SU-DHL-6 (cell line): ENCODE data around the gene P2RY8.

Source experiments
- H2AFZ ChIP-seq: fragments of 200-600 bp; sonication (generic); 2 replicates; pipeline ENCODE4 v1.6.1; 2014; ENCODE audit warnings: low read depth, mild to moderate bottlenecking, moderate library complexity, mixed read lengths, antibody characterized with exemption, low read length; ENCODE audit not compliant: severe bottlenecking
- H3F3A ChIP-seq: fragments of 200-600 bp; shearing (Covaris generic); 2 replicates; pipeline ENCODE4 v1.6.0; 2016; ENCODE audit warnings: antibody characterized with exemption, mild to moderate bottlenecking; ENCODE audit not compliant: insufficient read depth
- H3K27ac ChIP-seq: fragments of 200-600 bp; sonication (generic); 2 replicates; pipeline ENCODE4 v1.5.1; 2016; ENCODE audit warnings: low read depth, mild to moderate bottlenecking, low read length, moderate library complexity, mixed read lengths
- H3K27me3 ChIP-seq: fragments of 200-600 bp; sonication (generic), shearing (Covaris generic); 2 replicates; pipeline ENCODE4 v1.6.0; 2014; ENCODE audit warnings: mild to moderate bottlenecking, low read length
- H3K36me3 ChIP-seq: fragments of 200-600 bp; sonication (generic); 2 replicates; pipeline ENCODE4 v1.6.1; 2014; ENCODE audit warnings: mild to moderate bottlenecking, low read length, mixed read lengths
- H3K4me2 ChIP-seq: fragments of 300-600, 200-600 bp; shearing (Covaris generic), sonication (generic); 2 replicates; pipeline ENCODE4 v1.6.0; 2014; ENCODE audit warnings: low read length, low read depth, mild to moderate bottlenecking; ENCODE audit not compliant: poor library complexity, severe bottlenecking
- H3K4me3 ChIP-seq: fragments of 200-600 bp; sonication (generic); 2 replicates; pipeline ENCODE4 v1.5.1; 2014; ENCODE audit warnings: antibody characterized with exemption, low read length, mild to moderate bottlenecking, mixed read lengths; ENCODE audit not compliant: insufficient read depth, poor library complexity, severe bottlenecking
- H3K79me2 ChIP-seq: fragments of 200-600 bp; sonication (generic); 2 replicates; pipeline ENCODE4 v1.6.1; 2014; ENCODE audit warnings: mild to moderate bottlenecking, low read length, moderate library complexity; ENCODE audit not compliant: insufficient read depth
- H3K9ac ChIP-seq: fragments of 200-600 bp; sonication (generic); 2 replicates; pipeline ENCODE4 v1.7.0; 2014; ENCODE audit warnings: mild to moderate bottlenecking, low read length
- H3K9me2 ChIP-seq: fragments of 200-600 bp; sonication (generic); replicated peaks from 2 replicates; pipeline ENCODE4 v1.6.1; 2014; ENCODE audit warnings: low read length; ENCODE audit not compliant: insufficient read depth
- H3K9me3 ChIP-seq: fragments of 200-600 bp; sonication (generic); 2 replicates; pipeline ENCODE4 v1.6.1; 2014; ENCODE audit warnings: low read length, mixed read lengths; ENCODE audit not compliant: insufficient read depth
- H4K20me1 ChIP-seq: fragments of 200-600 bp; sonication (generic); 2 replicates; pipeline ENCODE4 v1.6.1; 2014; ENCODE audit warnings: low read depth, mild to moderate bottlenecking, antibody characterized with exemption, low read length, moderate library complexity, mixed read lengths
- CTCF ChIP-seq: fragments of 200-600 bp; sonication (generic); IDR thresholded peaks from one replicate; pipeline ENCODE4 v1.5.1; 2017; ENCODE audit warnings: antibody characterized with exemption, mild to moderate bottlenecking, low read length, moderate library complexity; ENCODE audit not compliant: insufficient read depth, poor library complexity, severe bottlenecking
- EZH2phosphoT487 ChIP-seq: fragments of 200-600 bp; sonication (generic), shearing (Covaris generic); conservative IDR thresholded peaks from 2 replicates; pipeline ENCODE4 v1.6.1; 2018; ENCODE audit warnings: mild to moderate bottlenecking, antibody characterized with exemption, low read length, moderate library complexity, mixed read lengths

The P2RY8 gene

GRCh38 chrX:1423215-1423614 is 113.8 kb downstream of the P2RY8 start:
- H3K9me2 ChIP-seq, result no peaks in the 10 kb centered on the region
- no peaks in the 10 kb centered on the region for H3F3A ChIP-seq
- no peak overlapping the region for H3K9ac ChIP-seq
- H3K79me2 ChIP-seq, result no peaks in the 10 kb centered on the region
- 0 out of 2 replicates have a peak, but pooled peaks cover 2% of the 10 kb centered on the region for H3K36me3 ChIP-seq
- no peak for TF ChIP-seq EZH2phosphoT487
- TF ChIP-seq CTCF, result no peak
- no peaks in the 10 kb centered on the region for H3K27me3 ChIP-seq
- no peak overlapping the region for H3K4me2 ChIP-seq
- no peaks in the 10 kb centered on the region for H3K9me3 ChIP-seq
- no peak overlapping the region for H2AFZ ChIP-seq
- H4K20me1 ChIP-seq, result no peaks in the 10 kb centered on the region
- no peak overlapping the region for H3K27ac ChIP-seq
- no peak overlapping the region for H3K4me3 ChIP-seq

GRCh38 chrX:1422135-1422465 is 114.9 kb downstream of the P2RY8 start:
- TF ChIP-seq CTCF, result no peak
- no peak for TF ChIP-seq EZH2phosphoT487
- Histone ChIP-seq H3K9me2 (no peaks in the 10 kb centered on the region), H3F3A (no peaks in the 10 kb centered on the region), H3K9me3 (no peaks in the 10 kb centered on the region), H3K9ac (no peak overlapping the region), H4K20me1 (no peaks in the 10 kb centered on the region), H2AFZ (no peak overlapping the region), H3K36me3 (0 out of 2 replicates have a peak, but pooled peaks cover 2% of the 10 kb centered on the region), H3K4me3 (no peak overlapping the region), H3K27ac (no peak overlapping the region), H3K4me2 (no peak overlapping the region), H3K27me3 (no peaks in the 10 kb centered on the region), H3K79me2 (no peaks in the 10 kb centered on the region)

GRCh38 chrX:1421433-1422134 is 115.4 kb downstream of the P2RY8 start:
- no peak overlapping the region for H2AFZ ChIP-seq
- no peaks in the 10 kb centered on the region for H3K9me2 ChIP-seq
- no peak overlapping the region for H3K27ac ChIP-seq
- no peak overlapping the region for H3K4me3 ChIP-seq
- H3K9me3 ChIP-seq, result no peaks in the 10 kb centered on the region
- H3K36me3 ChIP-seq, result 0 out of 2 replicates have a peak, but pooled peaks cover 2% of the 10 kb centered on the region
- no peaks in the 10 kb centered on the region for H4K20me1 ChIP-seq
- no peaks in the 10 kb centered on the region for H3K27me3 ChIP-seq
- no peaks in the 10 kb centered on the region for H3F3A ChIP-seq
- H3K4me2 ChIP-seq, result no peak overlapping the region
- H3K79me2 ChIP-seq, result no peaks in the 10 kb centered on the region
- TF ChIP-seq EZH2phosphoT487, result no peak
- H3K9ac ChIP-seq, result no peak overlapping the region

- no peak for TF ChIP-seq EZH2phosphoT487
- 0 out of 2 replicates have a peak, but pooled peaks cover 2% of the 10 kb centered on the region for H3K36me3 ChIP-seq
- H3K9me3 ChIP-seq, result no peaks in the 10 kb centered on the region
These were observed 116.6 kb downstream of the P2RY8 start for GRCh38 chrX:1420371-1420770.

More at GRCh38 chrX:1420371-1420770, 116.6 kb downstream of the P2RY8 start:
- Histone ChIP-seq H4K20me1 (no peaks in the 10 kb centered on the region), H3K9ac (no peak overlapping the region), H3K27ac (0 out of 2 replicates have a peak overlapping the region, but pooled peaks have one; percentile 20), H2AFZ (no peak overlapping the region), H3K9me2 (no peaks in the 10 kb centered on the region), H3K4me3 (no peak overlapping the region), H3K27me3 (no peaks in the 10 kb centered on the region), H3K4me2 (no peak overlapping the region), H3K79me2 (no peaks in the 10 kb centered on the region), H3F3A (no peaks in the 10 kb centered on the region)
